Renal cortex interstitium (tissue), 15 donors: ENCODE measurements around the gene CPN2. TPM values are rescaled to one million over a fixed set of nuclear protein-coding genes. Genes with fewer than 3 reads are reported as not detected.

ENCODE experiments used
- DNase-seq, 11 donors: peaks; one replicate each; pipeline ENCODE4 v3.0.0-alpha.2; 2013; ENCODE audit warnings: low read depth in 9 of 11, low spot score in 4 of 11; ENCODE audit errors: extremely low read depth in 1 of 11
- long read RNA-seq, 16 experiments: transcript quantifications; one replicate each; lab custom pipeline, GENCODE V29; 2026
- polyA plus RNA-seq, 3 donors: library from polyadenylated mRNA; unstranded; fragments of 120-200 nt; gene quantifications; one replicate each; pipeline ENCODE4 v1.2.1, GENCODE V29; 2013; ENCODE audit not compliant: insufficient read length in 3 of 3

CPN2 gene, protein sequence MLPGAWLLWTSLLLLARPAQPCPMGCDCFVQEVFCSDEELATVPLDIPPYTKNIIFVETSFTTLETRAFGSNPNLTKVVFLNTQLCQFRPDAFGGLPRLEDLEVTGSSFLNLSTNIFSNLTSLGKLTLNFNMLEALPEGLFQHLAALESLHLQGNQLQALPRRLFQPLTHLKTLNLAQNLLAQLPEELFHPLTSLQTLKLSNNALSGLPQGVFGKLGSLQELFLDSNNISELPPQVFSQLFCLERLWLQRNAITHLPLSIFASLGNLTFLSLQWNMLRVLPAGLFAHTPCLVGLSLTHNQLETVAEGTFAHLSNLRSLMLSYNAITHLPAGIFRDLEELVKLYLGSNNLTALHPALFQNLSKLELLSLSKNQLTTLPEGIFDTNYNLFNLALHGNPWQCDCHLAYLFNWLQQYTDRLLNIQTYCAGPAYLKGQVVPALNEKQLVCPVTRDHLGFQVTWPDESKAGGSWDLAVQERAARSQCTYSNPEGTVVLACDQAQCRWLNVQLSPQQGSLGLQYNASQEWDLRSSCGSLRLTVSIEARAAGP
- polyA plus RNA-seq: under 1 TPM; 0.38 to 0.82 (median 0.51) TPM
- long read RNA-seq, donor 1: 0 reads
- long read RNA-seq, donor 2: 0 reads
- long read RNA-seq, donor 3: 0 reads
- long read RNA-seq, donor 4: 0 reads
- long read RNA-seq, donor 5: 0 reads
- long read RNA-seq, donor 6, partial matches to known transcripts: 0 of 1 reads
- long read RNA-seq, donor 6, other reads (novel, unspliced or antisense): 0 of 1 reads
- long read RNA-seq, donor 7: 0 reads
- long read RNA-seq, donor 8: 0 reads
- long read RNA-seq, donor 9: 0 reads
- long read RNA-seq, donor 10, partial matches to known transcripts: 0 of 1 reads
- long read RNA-seq, donor 10, other reads (novel, unspliced or antisense): 0 of 1 reads
- long read RNA-seq, donor 11: 0 reads
- long read RNA-seq, donor 12: 0 reads
- long read RNA-seq, donor 13: 0 reads
- long read RNA-seq, donor 14: 0 reads
- long read RNA-seq, donor 15: 0 reads
- long read RNA-seq, donor 16, partial matches to known transcripts: 0 of 1 reads
- long read RNA-seq, donor 16, other reads (novel, unspliced or antisense): 0 of 1 reads

DNA sequence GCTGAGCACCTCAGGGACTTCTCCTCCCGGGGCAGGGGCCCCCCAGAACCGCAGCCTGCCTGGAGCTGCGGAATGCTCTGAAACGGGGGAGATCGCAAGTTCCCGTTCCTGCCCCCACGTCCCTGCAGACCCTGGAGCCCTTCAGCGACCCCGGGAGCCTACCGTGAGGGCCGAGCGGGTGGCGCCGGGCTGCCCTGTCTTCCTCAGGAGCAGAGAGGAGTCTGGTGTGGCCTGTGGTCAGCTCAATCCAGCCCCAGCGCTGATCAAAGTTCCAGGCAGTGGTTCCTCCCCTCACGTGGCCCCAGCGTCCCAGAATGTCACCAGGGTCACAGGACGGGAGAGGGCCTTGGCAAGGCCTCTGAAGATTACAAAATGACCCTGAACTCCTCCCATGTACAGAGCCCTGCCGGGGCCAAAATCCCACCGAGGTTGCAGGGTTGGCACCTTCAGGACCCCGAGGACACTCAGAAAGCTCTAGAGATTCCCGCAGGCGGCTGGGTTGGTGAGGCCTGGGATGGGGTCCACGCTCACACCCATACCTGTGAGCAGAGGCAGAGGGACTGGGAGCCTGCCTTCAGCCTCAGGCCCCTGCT lies at the start of gene CPN2:
CPN2 (minus strand) TSS at position 249 of the 593 bp plus-strand sequence. CDS start 8,626 bp downstream, outside the sequence.
- no peak for DNase-seq

DNA sequence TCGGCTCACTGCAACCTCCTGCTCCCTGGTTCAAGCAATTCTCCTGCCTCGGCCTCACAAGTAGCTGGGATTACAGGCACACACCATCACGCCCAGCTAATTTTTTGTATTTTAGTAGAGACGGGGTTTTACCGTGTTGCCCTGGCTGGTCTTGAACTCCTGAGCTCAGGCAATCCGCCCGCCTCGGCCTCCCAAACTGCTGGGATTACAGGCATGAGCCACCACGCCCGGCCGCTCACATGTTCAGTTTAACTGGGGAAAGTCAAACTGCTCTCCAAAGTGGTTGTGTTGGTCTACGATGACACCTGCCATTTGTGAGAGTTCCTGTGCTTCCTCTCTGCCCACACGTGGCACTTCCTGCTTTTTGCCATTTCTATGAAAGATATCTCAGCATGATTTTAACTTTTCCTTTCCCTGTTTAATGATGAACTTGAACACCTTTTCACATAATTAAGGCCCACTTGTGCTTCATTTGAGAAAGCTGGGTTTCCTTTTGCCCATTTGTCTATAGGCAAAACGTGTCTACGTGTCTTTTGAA lies 48.8 kb upstream of the CPN2 start:
- DNase-seq: no peak

DNA sequence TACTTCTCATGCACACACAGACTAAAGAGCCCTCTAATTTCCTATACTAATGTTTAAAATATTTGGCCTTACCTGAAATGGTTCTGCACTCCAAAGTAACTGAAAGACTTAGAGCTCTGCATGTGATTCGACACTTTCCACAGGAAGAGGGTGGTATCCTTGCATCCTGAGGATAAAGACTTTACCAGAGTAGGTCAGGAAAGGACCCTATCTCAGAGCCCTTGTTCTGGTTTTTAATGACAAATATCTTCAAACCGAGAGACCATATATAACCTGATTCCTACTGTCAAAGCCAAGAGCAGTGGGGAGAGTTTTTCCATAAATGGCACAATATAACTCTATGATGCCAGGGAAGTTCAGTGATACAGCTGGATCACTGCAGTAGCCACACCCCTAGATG lies 48.0 kb upstream of the CPN2 start, which contains the start of gene GP5:
GP5 (minus strand) TSS at position 101 of the 400 bp plus-strand sequence. CDS start 984 bp downstream, outside the sequence.
- DNase-seq: no peak

DNA sequence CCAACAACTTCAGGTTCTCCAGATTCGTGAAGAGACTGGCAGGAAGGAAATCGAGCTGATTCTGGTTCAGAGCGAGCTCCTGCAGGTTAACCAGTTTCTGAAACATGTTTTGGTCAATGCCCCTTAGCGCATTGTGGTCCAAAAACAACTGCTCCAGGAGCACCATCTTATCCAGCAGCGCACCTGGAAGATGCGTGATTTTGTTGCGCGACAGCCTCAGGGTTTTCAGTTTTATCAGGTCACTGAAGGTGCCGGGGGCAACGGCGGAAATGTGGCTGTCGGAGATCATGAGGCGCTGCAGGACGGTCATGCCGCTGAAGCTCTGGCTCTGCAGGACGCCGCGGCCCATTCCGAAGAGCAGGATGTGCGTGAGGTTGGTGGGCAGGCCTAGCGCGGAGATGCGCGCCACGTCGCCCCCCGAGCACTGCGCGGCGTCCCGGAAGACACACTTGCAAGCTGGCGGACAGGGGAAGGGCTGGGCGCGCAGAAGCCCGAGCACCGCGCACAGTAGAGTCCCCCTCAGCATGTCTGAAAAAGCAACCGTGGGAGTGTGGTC lies 46.7 kb upstream of the CPN2 start:
- DNase-seq: no peak

DNA sequence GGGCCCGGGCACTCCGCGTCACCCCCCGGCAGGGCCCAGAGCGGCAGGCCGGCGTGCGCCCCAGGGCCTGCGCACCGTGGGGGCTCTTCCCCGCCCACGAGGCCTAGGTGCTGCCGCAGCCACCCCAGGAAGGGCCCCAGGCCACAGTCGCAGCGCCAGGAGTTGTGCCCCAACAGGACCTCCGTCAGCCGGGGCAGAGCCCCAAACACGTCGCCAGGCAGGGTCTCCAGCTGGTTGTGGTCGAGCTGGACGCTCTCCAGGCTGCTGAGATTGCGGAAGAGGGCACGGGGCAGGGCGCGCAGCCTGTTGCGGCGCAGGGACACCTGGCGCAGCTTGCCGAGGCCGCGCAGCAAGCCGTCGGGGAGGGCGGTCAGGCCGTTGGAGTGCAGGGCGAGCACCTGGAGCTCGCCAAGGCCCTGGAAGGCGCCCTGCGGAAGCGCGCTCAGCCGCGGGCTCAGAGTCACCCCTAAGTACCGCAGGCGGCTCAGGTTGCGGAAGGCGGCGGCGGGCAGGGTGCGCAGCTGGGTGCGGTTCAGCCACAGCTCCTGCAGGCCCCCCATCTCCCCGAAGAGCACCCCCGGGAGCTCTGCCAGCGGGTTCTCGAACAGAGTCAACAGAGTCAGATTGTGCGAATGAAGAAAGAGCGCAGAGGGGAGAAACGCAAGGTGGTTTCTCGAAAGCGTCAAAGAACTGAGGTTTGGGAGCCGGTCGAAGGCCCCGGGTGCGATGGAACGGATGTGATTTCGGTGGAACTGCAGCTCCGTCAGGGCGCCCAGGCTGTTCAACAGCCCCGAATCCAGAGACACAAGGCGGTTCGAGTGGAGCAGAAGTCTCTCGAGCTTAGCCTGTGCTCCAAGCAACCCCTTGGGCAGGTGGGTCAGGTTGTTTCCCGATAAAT lies 46.0 kb upstream of the CPN2 start:
- DNase-seq: no peak

DNA sequence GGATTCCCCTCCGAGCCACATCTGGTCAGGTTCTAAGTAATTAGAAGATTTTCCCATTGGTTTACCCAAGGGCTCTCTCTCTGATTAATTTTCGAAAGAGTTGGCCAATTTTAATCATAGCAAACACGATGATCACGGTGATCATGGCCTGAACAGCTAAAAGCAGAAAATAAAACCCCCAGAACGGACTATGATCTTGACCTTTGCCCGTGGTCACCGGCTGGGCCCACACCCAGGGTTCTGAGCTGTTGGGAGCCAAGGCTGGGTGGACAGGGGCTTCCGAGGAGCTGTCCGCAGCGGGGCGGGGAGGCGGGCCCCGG lies 45.4 kb upstream of the CPN2 start:
- DNase-seq: no peak

DNA sequence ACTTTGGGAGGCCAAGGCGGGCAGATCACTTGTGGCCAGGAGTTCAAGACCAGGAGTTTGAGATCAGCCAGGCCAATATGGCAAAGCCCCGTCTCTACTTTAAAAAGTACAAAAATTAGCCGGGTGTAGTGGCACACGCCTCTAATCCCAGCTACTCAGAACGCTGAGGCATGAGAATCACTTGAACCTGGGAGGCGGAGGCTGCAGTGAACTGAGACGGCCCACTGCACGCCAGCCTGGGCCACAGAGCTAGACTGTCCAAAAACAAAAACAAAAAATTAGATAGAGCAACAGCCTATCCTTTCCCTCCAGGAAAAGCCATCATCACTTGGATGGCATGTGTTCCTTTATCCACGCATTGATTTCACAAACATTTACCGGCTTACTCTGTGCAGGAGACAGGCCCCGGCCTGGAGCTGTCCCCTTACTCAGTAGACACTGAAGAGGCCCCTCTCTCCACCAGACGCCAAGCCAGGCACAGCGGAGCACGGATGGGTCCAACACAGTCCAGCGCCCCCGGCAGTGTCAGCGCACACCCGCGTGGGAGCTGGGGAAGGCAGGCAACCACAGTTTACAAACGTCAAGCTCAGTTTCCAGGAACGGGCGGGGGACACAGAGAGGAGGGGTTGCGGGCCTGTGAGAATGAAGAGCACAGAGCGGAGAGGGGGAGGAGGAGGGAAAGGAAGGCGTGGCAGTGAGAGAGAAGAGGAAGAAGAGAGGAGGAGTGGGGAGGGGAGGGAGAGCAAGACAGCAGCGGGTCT lies 44.8 kb upstream of the CPN2 start:
- DNase-seq: peak in 4 of 11 donors; percentile 60 to 77 (median 66)

DNA sequence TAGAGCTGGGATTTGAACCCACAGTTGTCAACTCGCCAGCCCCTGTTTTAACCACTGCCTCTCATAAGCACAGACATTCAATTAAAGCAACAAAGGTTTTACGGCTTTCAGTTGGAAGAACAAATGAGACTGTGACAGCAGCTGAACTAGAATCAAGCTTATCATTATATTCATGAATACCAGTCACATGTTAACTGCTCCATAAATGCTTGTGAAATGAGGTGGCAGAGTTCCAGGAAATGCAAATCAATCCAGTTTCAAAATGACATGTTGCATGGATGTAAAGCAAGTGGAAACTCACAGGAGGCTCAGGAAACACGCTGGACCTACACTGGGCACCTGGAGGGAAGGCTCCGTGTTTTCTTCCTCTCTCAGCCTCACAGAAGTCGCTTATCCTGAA lies 44.1 kb upstream of the CPN2 start:
- no peak for DNase-seq

DNA sequence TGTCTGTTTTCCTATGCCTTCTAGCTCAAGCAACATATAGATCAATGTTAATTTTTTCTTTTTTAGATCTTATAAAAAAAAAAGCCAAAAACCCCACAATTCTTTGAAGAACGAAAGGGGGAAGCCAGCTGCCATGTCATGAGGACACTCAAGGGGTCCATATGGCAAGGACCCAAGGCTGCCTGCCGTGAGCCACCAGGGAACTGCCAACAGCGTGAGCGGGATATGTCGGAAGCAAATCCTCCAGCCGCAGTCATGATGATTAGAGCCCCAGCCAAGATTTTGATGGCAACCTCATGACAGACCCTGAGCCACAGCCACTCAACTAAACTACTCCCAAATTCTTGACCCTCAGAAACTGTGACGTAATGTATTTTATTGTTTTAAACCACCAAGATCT lies 41.4 kb upstream of the CPN2 start:
- no peak for DNase-seq

DNA sequence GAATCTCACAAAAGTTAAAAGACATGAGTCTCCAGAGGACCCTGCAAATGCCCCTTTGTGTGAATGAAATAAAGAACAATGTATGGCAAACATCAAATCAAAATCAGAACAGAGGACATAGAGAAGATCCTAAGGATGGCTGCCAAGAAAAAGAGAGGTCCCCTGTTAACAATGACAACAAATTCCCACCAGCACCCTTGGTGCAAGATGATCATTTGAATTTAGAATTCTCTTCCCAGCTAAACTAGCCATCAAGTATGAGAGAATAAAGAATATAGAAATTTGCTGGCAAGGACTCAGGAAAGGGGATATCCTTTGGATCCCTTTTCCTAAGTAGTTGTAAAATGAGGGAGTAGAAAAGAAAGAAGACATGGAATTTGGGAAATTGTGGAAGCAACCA lies 39.7 kb upstream of the CPN2 start:
- DNase-seq: no peak

DNA sequence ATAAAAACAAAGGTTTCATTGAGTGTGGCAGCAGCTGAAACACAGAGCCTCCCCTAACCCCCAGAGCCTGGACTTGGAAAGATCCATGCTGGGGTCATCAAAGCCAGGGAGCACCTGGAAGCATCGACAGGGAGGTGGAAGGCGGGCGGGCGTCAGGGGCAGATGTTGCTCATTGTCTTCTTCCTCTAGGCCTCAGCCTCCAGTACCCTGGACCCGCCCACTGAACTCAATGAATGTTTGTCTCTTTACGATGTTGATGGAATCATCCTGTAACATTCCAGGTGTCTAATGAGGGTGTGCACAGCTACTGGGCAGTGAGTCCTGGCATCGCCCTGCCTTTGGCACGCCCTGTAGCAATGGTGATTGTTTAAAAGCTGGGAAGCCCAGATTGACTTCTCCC lies 38.1 kb upstream of the CPN2 start:
- no peak for DNase-seq

DNA sequence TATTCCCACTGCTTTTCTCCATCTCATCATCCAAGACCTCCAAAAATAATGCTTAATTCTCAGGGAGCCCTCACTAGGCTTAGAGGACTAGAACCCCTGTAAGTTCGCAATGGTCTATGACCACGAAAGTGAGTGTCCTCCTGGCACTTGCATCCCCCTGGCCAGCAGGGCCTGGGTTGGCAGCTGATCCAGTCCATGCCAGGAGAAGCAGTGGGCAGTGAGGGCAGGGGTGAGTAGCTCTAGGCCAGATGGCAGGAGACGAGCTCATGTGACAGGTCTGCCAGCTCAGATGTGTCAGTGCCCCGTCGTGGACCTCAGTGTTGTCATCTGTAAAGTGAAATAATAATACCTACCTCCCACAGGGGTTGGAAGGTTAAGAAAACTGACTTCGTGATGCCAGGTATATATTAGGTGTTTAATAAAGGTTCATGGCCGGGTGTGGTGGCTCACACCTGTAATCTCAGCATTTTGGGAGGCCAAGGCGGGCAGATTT lies 36.8 kb upstream of the CPN2 start:
- DNase-seq: no peak

DNA sequence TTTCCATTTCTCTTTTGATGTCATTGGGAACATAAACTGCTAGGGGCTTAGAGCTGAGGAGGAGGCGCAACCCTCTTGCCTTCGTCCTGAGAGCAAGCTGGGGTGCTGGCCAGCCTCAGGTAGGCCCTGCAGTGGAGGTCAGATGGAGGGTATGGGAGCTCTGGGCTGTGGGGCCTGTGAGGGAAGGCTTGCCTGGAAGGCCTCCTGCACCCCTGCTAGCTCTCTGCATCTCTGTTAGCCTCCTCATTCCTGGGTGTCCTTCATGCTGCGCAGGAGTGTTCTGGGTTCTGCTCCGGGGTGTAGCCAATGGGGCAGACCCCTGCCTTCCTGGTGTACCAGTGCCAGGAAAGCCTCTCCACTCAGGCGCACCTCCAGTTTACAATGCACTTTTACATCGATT lies 36.1 kb upstream of the CPN2 start:
- DNase-seq: no peak

DNA sequence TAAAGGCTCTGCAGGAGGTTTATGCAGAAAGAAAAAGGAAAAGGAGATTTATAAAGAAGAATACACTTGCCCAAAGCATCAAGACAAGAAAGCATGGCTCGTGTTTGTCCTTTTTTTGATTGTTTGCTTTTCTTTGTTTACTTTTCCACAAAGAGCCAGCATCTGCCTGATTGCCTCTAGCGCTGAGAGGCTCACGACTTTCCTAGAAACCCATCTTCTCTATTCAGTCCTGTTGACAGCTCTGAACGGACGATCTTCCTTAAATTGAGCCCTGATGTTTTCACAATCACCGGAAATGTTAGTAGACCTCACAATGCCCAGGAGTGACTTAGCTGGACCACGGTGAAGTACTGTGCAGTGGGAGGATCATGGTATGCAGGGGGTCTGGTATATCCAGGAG lies 35.5 kb upstream of the CPN2 start:
- DNase-seq: no peak

DNA sequence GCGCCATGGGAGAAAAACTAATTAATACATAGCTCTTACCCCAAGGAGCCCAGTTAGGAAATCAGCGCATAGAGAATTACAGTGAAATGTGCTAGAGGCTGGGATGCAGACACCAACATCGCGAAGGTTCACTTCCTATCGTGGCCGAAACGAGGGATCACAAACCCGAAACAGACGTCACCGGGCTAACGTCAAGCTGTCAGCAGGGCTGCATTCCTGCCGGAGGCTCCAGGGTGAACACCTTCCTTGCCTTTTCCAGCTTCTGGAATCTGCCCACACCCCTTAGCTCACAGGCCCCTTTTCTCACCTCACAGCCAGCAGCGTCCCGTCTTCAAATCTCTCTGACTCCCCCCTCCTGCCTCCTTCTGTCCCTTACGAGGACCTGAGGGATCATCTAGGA lies 34.9 kb upstream of the CPN2 start:
- DNase-seq: no peak

DNA sequence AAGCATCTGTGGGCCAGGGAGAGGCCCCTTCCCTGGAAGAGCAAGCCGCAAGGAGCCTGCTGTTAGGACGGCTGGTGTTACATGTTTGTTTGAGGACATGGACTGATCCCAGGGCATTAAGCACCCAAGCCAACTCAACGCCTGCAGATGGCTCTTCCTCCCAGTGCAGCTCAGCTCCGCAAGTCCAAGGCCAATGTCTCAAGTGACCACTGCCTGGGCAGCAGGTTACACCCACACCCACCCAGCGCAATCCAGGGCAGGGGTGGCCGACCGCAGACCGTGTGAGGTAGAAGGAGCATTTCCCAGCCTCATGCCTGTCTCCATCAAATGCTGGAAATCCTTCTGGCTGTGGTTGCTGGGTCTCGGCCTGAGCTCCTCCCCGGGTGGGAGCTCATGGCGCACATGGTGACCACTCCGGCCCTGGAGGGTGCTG lies 33.5 kb upstream of the CPN2 start:
- DNase-seq: no peak

DNA sequence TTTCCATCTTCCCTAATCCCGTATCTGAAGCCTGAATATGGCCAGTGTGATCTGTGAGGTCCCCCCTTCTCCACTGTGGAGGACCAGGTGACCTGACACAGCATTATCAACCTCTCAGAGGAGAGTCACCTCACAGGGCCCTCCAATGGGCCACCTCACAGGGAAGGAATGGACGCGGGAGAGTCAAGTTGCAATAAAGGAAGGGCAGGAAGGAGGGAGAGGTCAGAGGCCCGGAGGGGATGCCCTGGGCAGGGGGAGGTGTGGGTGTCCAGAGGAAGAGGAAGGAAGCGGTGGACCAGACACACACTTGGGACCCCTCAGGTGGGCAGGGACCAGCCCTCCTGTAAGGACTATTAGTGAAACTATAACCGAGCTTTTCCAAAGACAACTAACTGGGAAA lies 33.0 kb upstream of the CPN2 start:
- no peak for DNase-seq
